ENCODE measurements around the gene ACTR3.

GRCh38 chr2:114007436-114007835, 117.5 kb downstream of the ACTR3 start:
- TF ChIP-seq, protein P1, sequence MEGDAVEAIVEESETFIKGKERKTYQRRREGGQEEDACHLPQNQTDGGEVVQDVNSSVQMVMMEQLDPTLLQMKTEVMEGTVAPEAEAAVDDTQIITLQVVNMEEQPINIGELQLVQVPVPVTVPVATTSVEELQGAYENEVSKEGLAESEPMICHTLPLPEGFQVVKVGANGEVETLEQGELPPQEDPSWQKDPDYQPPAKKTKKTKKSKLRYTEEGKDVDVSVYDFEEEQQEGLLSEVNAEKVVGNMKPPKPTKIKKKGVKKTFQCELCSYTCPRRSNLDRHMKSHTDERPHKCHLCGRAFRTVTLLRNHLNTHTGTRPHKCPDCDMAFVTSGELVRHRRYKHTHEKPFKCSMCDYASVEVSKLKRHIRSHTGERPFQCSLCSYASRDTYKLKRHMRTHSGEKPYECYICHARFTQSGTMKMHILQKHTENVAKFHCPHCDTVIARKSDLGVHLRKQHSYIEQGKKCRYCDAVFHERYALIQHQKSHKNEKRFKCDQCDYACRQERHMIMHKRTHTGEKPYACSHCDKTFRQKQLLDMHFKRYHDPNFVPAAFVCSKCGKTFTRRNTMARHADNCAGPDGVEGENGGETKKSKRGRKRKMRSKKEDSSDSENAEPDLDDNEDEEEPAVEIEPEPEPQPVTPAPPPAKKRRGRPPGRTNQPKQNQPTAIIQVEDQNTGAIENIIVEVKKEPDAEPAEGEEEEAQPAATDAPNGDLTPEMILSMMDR (IDR thresholded peaks at IDR 0.05; ENCODE audit: poor library complexity, severe bottlenecking) = no peak
- TF ChIP-seq SMC3 (conservative IDR thresholded peaks at IDR 0.05; ENCODE audit: poor library complexity) = no peak
- TF ChIP-seq EZH2 (IDR thresholded peaks at IDR 0.05; ENCODE audit: borderline replicate concordance, insufficient read depth, low read length, poor library complexity, severe bottlenecking) = no peak
- no peak for TF ChIP-seq TAF1 (IDR thresholded peaks at IDR 0.05; ENCODE audit: low read depth)
- TF ChIP-seq, protein P2, sequence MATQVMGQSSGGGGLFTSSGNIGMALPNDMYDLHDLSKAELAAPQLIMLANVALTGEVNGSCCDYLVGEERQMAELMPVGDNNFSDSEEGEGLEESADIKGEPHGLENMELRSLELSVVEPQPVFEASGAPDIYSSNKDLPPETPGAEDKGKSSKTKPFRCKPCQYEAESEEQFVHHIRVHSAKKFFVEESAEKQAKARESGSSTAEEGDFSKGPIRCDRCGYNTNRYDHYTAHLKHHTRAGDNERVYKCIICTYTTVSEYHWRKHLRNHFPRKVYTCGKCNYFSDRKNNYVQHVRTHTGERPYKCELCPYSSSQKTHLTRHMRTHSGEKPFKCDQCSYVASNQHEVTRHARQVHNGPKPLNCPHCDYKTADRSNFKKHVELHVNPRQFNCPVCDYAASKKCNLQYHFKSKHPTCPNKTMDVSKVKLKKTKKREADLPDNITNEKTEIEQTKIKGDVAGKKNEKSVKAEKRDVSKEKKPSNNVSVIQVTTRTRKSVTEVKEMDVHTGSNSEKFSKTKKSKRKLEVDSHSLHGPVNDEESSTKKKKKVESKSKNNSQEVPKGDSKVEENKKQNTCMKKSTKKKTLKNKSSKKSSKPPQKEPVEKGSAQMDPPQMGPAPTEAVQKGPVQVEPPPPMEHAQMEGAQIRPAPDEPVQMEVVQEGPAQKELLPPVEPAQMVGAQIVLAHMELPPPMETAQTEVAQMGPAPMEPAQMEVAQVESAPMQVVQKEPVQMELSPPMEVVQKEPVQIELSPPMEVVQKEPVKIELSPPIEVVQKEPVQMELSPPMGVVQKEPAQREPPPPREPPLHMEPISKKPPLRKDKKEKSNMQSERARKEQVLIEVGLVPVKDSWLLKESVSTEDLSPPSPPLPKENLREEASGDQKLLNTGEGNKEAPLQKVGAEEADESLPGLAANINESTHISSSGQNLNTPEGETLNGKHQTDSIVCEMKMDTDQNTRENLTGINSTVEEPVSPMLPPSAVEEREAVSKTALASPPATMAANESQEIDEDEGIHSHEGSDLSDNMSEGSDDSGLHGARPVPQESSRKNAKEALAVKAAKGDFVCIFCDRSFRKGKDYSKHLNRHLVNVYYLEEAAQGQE (IDR thresholded peaks at IDR 0.05; ENCODE audit: borderline replicate concordance) = no peak
- TF ChIP-seq EP300 (conservative IDR thresholded peaks at IDR 0.05; ENCODE audit: poor library complexity, severe bottlenecking) = no peak
- TF ChIP-seq POLR2AphosphoS5 (IDR thresholded peaks at IDR 0.05) = no peak

Measured in neural cell (in vitro differentiated cells).